ENCODE results near the gene TIGD3. TPM values are rescaled to one million over a fixed set of nuclear protein-coding genes. Genes with fewer than 3 reads are reported as not detected.

TIGD3 gene
- total RNA-seq, result 0.13 TPM in 1 of 2 replicates, not detected in the other

GRCh38 chr11:65354265-65355012, at the start of gene TIGD3:
Gene TIGD3, plus strand, starts transcription at chr11:65354751. Its CDS starts 1,058 bp downstream, at chr11:65355809.

GRCh38 chr11:65314501-65315203, 39.9 kb upstream of the TIGD3 start, which contains the start of gene CDC42EP2:
Gene CDC42EP2, plus strand, starts transcription at chr11:65314866. Its CDS starts 6,033 bp downstream, at chr11:65320899.

DNA sequence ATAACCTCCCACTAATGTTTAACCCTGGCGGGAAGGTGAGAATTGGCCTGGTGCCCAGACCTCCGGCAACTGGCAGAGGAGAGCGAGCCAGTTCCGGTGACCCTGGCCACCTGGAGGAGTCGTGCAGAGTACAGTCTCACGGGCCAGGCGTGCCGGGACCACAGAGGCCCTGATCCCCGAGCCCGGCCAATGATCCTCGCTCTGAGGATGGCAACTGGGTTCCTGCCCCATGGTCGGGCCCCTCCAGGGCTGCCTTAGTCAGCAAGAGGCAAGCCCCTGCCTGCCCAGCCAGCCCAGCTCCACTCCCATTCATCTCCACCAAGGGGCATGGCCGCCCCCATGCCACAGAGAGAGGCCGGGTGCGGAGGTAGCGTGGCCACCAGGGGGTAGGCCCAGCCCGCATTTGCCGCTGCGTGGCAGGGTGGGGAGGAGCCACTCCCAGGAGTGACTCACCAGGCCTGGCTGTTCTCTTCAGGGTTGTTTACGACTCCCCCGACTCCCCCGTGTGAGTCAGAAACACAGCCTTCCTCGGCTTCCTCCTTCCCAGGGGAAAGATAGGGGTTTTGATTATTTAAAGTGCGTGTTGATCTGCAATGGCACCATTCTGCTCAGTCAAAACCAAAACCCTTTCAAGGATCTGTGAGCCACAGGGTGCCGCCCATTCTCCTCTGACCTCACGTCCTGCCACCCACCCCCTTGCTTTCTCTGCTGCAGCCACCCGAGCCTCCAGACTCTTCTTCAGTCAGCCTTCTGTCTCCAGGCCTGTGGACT, 27.7 kb downstream of the TIGD3 start, which contains the start of gene SLC25A45:
Gene SLC25A45 (minus strand): TSS at position 614 of the 771 bp plus-strand sequence. CDS start 695 bp downstream, outside the sequence.

GRCh38 chr11:65386307-65387140, 32.0 kb downstream of the TIGD3 start, which contains the start of gene FRMD8:
Gene FRMD8, plus strand, starts transcription at chr11:65386637. Its CDS starts 400 bp downstream, at chr11:65387037.

Other genes starting within 250 kb of the TIGD3 start
- gene TM7SF2, start 242.9 kb upstream of the TIGD3 start, total RNA-seq, result 4.2 and 8.5 TPM in 2 replicates
- gene ZNHIT2, start 237.1 kb upstream of the TIGD3 start, total RNA-seq, result 8.9 and 9.5 TPM in 2 replicates
- 154 and 175 TPM in 2 replicates for gene FAU, start 232.6 kb upstream of the TIGD3 start, total RNA-seq
- 35.1 and 39.6 TPM in 2 replicates for gene MRPL49, start 232.4 kb upstream of the TIGD3 start, total RNA-seq
- gene SYVN1, start 220.2 kb upstream of the TIGD3 start, total RNA-seq, result 14.2 and 15.9 TPM in 2 replicates
- gene SPDYC, start 184.5 kb upstream of the TIGD3 start, total RNA-seq, result not detected in 2 replicates
- gene CAPN1, start 172.8 kb upstream of the TIGD3 start, total RNA-seq, result 82.6 and 111 TPM in 2 replicates
- 6.0 and 6.8 TPM in 2 replicates for gene POLA2, start 92.8 kb upstream of the TIGD3 start, total RNA-seq
- 21.0 and 24.5 TPM in 2 replicates for gene CDC42EP2, start 39.9 kb upstream of the TIGD3 start, total RNA-seq
- gene DPF2, start 20.9 kb upstream of the TIGD3 start, total RNA-seq, result 45.1 and 47.1 TPM in 2 replicates
- gene SLC25A45, start 27.9 kb downstream of the TIGD3 start, total RNA-seq, result 3.8 and 4.4 TPM in 2 replicates
- gene FRMD8, start 31.9 kb downstream of the TIGD3 start, total RNA-seq, result 38.3 and 58.9 TPM in 2 replicates
- 1,072 and 1,138 TPM in 2 replicates for gene NEAT1, start 68.0 kb downstream of the TIGD3 start, total RNA-seq
- 22,250 and 24,202 TPM in 2 replicates for gene MALAT1, start 144.3 kb downstream of the TIGD3 start, total RNA-seq
- gene SCYL1, start 170.3 kb downstream of the TIGD3 start, total RNA-seq, result 72.1 and 75.3 TPM in 2 replicates
- gene LTBP3, start 203.6 kb downstream of the TIGD3 start, total RNA-seq, result 43.5 and 53.8 TPM in 2 replicates
- 36.2 and 42.1 TPM in 2 replicates for gene ZNRD2, start 215.7 kb downstream of the TIGD3 start, total RNA-seq
- 10.7 and 15.2 TPM in 2 replicates for gene FAM89B, start 217.8 kb downstream of the TIGD3 start, total RNA-seq
- gene EHBP1L1, start 221.3 kb downstream of the TIGD3 start, total RNA-seq, result 33.2 and 36.1 TPM in 2 replicates
- not detected in 2 replicates for gene KCNK7, start 241.0 kb downstream of the TIGD3 start, total RNA-seq

Data from articular chondrocyte of knee joint (primary cell).